Uterus (tissue), 4 donors: Measurements from ENCODE around the gene SLC39A3. TPM values are rescaled to one million over a fixed set of nuclear protein-coding genes. Genes with fewer than 3 reads are reported as not detected.

Experiments used
- DNase-seq, 2 donors: peaks; one replicate each; pipeline ENCODE4 v3.0.0-alpha.2; 2019 to 2020
- H3K27ac ChIP-seq, 2 donors: fragments of 200-600 bp; sonication (generic); 1 replicate in 1 of 2; 2 replicates in 1 of 2; pipeline ENCODE4 v1.5.1; 2016 to 2018
- H3K27me3 ChIP-seq, 2 donors: fragments of 200-600 bp; sonication (generic); one replicate each; pipeline ENCODE4 v1.5.1; 2018 to 2019; ENCODE audit warnings: control low read depth in 1 of 2
- H3K36me3 ChIP-seq, 2 donors: fragments of 200-600 bp; sonication (generic); one replicate each; pipeline ENCODE4 v1.5.1; 2019; ENCODE audit warnings: control low read depth in 1 of 2
- H3K4me1 ChIP-seq, 2 donors: fragments of 200-600 bp; sonication (generic); one replicate each; pipeline ENCODE4 v1.5.1; 2018 to 2019; ENCODE audit warnings: control low read depth in 1 of 2
- H3K4me3 ChIP-seq, 2 donors: fragments of 200-600 bp; sonication (generic); 1 replicate in 1 of 2; 2 replicates in 1 of 2; pipeline ENCODE4 v1.5.1; 2018 to 2019; ENCODE audit warnings: mild to moderate bottlenecking in 1 of 2
- H3K9me3 ChIP-seq, 2 donors: fragments of 200-600 bp; sonication (generic); one replicate each; pipeline ENCODE4 v1.5.1; 2019; ENCODE audit warnings: control low read depth in 1 of 2
- CTCF ChIP-seq, 4 experiments: fragments of 200-600 bp in 2 of 4; fragments of 450-650 bp in 2 of 4; sonication (generic) in 2 of 4; IDR thresholded peaks; one replicate each; pipeline ENCODE4 v1.5.1; 2016 to 2019; ENCODE audit warnings: antibody characterized with exemption in 4 of 4, mild to moderate bottlenecking in 2 of 4, moderate library complexity in 1 of 4
- POLR2A ChIP-seq, 2 donors: fragments of 450-650 bp; IDR thresholded peaks; one replicate each; pipeline ENCODE4 v1.6.1; 2016; ENCODE audit warnings: antibody characterized with exemption in 2 of 2, mild to moderate bottlenecking in 1 of 2, moderate library complexity in 1 of 2
- intact Hi-C: fragments of 100-400 bp; cut with DNase I; formaldehyde crosslinking; loops from one replicate; pipeline ENCODE4 v1.15.1; 2023; ENCODE audit warnings: low total_unique reads
- total RNA-seq, 4 donors: library from RNA; depleted of rRNA in 3 of 4; stranded (reverse); fragments of >200 nt in 3 of 4; gene quantifications; one replicate each; pipeline versions ENCODE4 v1.1.0 to v1.2.4, GENCODE V29; 2014 to 2023
- donor health status: DM: yes; HTN: yes; CAD: no.

SLC39A3 gene
- total RNA-seq, 4 donors from 2014 or later: 4.7 to 138 (median 28.2) TPM

DNA sequence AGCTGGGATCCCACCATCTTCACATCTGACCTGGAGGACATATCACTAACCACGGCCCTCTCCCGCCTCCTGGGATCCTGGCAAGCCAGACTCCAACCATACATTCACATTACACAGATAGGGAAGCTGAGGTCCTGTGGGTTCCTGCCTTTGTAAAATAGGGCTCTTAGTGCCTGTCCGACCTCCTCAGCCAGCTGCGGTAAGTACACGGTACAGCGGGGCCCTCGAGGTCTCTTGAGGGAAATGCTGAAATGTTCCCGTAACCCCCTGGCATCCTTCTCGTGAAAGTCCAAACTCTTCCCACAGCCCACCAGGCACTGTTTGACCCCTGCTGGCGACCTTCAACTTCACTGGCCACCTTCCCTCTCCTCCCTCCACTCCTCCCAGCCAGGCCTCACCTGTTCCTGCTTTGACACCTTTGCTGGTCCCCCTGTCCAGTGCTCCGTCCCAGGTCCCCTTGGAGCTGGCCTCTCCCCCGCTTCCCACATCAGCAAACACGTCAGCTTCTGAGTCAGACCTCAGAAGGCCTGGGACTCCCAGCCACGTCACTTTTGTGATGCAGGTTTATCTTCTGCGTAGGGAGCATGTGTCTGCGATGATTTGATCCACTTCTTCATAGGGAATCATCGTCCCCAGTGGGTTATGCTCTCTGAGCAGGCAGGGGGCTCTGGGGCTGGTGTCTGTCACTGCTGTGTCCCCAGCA is 28.5 kb downstream of the SLC39A3 start:
- Histone ChIP-seq H3K27ac (no peak overlapping the region), H3K4me3 (no peak overlapping the region), H3K36me3 (no peaks in the 10 kb centered on the region), H3K4me1 (no peaks in the 10 kb centered on the region), H3K9me3 (no peaks in the 10 kb centered on the region), H3K27me3 (no peaks in the 10 kb centered on the region)
- TF ChIP-seq POLR2A (IDR thresholded peaks at IDR 0.05) (no peak), CTCF (IDR thresholded peaks at IDR 0.05) (no peak)
- no peak for DNase-seq
- intact Hi-C loops: no loop called here

DNA sequence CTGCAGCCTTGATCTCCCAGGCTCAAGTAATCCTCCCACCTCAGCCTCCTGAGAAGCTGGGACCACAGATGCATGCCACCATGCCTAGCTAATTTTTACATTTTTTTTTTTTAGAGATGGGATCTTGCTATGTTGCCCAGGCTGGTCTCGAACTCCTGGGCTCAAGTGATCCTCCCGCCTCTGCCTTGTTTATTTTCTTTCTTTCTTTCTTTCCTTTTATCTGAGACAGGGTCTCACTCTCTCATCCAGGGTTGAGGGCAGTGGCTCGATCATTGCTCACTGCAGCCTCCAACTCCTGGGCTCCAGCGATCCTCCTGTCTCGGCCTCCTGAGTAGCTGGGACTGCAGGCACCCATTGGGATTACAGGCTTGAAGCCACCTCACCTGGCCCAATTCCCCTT is 33.6 kb downstream of the SLC39A3 start:
- H3K4me3 ChIP-seq: no peak overlapping the region
- no peaks in the 10 kb centered on the region for H3K27me3 ChIP-seq
- no peaks in the 10 kb centered on the region for H3K9me3 ChIP-seq
- TF ChIP-seq CTCF (IDR thresholded peaks at IDR 0.05) (no peak), POLR2A (IDR thresholded peaks at IDR 0.05) (no peak)
- DNase-seq: no peak
- H3K36me3 ChIP-seq: no peaks in the 10 kb centered on the region
- H3K4me1 ChIP-seq: peaks cover 0 to 8% of the 10 kb centered on the region in 2 donors
- intact Hi-C loops: no loop called here
- H3K27ac ChIP-seq: no peak overlapping the region

- Histone ChIP-seq H3K4me1 (peaks cover 0 to 8% of the 10 kb centered on the region in 2 donors), H3K4me3 (no peak overlapping the region), H3K36me3 (no peaks in the 10 kb centered on the region), H3K27me3 (no peaks in the 10 kb centered on the region), H3K9me3 (no peaks in the 10 kb centered on the region), H3K27ac (no peak overlapping the region)
- DNase-seq: no peak
- intact Hi-C loops: no loop called here
- TF ChIP-seq CTCF (IDR thresholded peaks at IDR 0.05) (no peak), POLR2A (IDR thresholded peaks at IDR 0.05) (no peak)
Measured at GRCh38 chr19:2703691-2704216, 36.1 kb downstream of the SLC39A3 start.

GRCh38 chr19:2703077-2703437 is 36.8 kb downstream of the SLC39A3 start:
- TF ChIP-seq POLR2A (IDR thresholded peaks at IDR 0.05) (no peak), CTCF (IDR thresholded peaks at IDR 0.05) (no peak)
- Histone ChIP-seq H3K27me3 (no peaks in the 10 kb centered on the region), H3K9me3 (no peaks in the 10 kb centered on the region), H3K4me1 (peaks cover 0 to 8% of the 10 kb centered on the region in 2 donors), H3K27ac (no peak overlapping the region), H3K4me3 (peak overlapping the region in 1 of 2 donors; percentile 47), H3K36me3 (no peaks in the 10 kb centered on the region)
- DNase-seq: no peak
- intact Hi-C loops: no loop called here

DNA sequence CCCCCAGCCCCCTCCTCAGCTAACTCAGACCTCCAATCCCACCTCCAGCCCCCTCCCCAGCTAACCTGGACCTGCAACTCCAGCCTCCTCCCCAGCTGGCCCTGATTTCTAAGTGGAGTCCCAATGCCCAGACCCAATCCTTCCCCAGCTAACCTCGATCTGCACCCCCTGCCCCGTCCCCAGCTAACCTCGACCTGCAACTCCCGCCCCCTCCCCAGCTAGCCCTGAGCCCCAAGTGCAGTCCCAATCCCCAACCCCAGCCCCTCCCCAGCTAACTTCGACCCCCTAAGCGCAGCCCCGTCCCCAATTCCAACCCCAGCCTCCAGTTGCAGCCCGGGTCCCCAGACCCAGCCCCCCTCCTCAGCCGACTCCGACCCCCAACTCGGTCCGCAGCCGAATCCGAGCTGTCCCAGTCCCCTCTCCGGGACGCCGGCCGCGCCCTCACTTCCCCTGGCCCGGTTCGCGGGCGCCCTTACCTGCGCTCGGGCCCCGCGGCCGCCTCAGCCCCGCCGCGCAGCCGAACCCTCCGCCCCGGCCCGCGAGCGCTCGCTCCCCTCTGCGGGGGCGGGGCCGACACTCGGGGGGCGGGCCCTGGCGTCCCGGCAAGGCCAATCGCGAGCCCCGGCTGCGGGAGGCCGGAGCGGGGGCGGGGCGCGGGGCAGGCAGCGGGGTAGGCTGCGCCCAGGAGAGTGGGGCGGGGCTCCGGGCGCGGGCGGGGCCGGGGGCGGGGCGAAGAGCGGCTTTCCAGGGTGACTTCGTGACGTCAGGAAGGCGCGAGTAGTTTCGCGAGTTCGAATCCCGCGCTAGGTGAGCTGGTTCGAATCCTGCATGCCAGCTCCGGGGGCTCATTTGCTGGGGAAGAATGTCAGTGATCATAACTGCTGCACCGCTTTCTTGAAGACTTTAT is 37.4 kb downstream of the SLC39A3 start, which contains the start of gene GNG7:
Gene GNG7 (minus strand): TSS at position 525 of the 907 bp plus-strand sequence. CDS start 182,006 bp downstream, outside the sequence.
- TF ChIP-seq CTCF (IDR thresholded peaks at IDR 0.05) (no peak), POLR2A (IDR thresholded peaks at IDR 0.05) (peak; percentile 62 to 74)
- peak within 1 kb of the TSS; percentile 47 to 94 for H3K4me3 ChIP-seq
- H3K9me3 ChIP-seq: no peaks in the 10 kb centered on the region
- intact Hi-C loops: no loop called here
- no peaks in the 10 kb centered on the region for H3K27me3 ChIP-seq
- peak; percentile 91 to 92 for DNase-seq
- H3K4me1 ChIP-seq: peaks cover 0 to 8% of the 10 kb centered on the region in 2 donors
- peak within 1 kb of the TSS; percentile 62 to 71 for H3K27ac ChIP-seq
- no peaks in the 10 kb centered on the region for H3K36me3 ChIP-seq
